Body of pancreas (tissue), 4 donors: ENCODE data around the gene TFB2M.

ENCODE experiments used
- POLR2A ChIP-seq, 3 donors: fragments of 450-650 bp; IDR thresholded peaks; one replicate each; pipeline ENCODE4 v1.6.1; 2016; ENCODE audit warnings: antibody characterized with exemption in 3 of 3, mild to moderate bottlenecking in 2 of 3
- TF ChIP-seq, protein P1 (sequence below), 7 experiments: fragments of 450-650 bp in 4 of 7; fragments of 200-600 bp in 3 of 7; sonication (generic) in 3 of 7; IDR thresholded peaks; one replicate each; pipeline ENCODE4 v1.5.1; 2016 to 2019; ENCODE audit warnings: antibody characterized with exemption in 7 of 7

DNA sequence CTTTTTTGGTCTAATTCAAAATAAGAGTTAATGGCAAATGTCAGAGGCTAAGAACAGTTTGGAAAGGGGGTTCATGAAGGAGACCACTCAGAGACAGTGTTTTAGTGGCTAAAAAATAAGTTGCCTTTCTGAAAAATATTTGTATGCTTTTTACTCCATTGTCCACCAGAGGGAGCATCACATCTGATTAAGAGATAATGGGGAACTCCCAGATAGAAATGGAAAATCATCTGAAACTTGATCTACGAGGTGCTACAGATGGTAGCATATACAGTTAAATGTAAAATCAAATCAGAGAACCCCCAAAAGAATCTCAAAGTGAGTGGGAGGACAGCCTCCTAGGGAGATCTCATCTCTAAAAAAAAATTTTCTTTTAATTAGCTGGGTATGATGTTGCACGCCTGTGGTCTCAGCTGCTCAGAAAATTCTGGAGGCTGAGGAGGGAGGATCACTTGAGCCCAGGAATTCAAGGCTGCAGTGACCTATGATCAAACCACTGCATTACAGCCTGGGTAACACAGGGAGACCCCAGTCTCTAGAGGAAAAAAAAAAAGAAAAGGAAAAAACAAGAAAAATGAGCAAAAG is 68.6 kb downstream of the TFB2M start:
- TF ChIP-seq, protein P1, sequence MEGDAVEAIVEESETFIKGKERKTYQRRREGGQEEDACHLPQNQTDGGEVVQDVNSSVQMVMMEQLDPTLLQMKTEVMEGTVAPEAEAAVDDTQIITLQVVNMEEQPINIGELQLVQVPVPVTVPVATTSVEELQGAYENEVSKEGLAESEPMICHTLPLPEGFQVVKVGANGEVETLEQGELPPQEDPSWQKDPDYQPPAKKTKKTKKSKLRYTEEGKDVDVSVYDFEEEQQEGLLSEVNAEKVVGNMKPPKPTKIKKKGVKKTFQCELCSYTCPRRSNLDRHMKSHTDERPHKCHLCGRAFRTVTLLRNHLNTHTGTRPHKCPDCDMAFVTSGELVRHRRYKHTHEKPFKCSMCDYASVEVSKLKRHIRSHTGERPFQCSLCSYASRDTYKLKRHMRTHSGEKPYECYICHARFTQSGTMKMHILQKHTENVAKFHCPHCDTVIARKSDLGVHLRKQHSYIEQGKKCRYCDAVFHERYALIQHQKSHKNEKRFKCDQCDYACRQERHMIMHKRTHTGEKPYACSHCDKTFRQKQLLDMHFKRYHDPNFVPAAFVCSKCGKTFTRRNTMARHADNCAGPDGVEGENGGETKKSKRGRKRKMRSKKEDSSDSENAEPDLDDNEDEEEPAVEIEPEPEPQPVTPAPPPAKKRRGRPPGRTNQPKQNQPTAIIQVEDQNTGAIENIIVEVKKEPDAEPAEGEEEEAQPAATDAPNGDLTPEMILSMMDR (IDR thresholded peaks at IDR 0.05): peak in 6 of 7 experiments; percentile 44 to 75 (median 68)
- no peak for TF ChIP-seq POLR2A (IDR thresholded peaks at IDR 0.05)
